HUES6 (cell line): Measurements from ENCODE around the gene FKBP15.

Experiments
- H3K27ac ChIP-seq: 2 replicates; pipeline ENCODE4 v1.7.0; 2013; ENCODE audit warnings: low read depth, mild to moderate bottlenecking, low read length, inconsistent platforms
- H3K27me3 ChIP-seq: 2 replicates; pipeline ENCODE4 v1.6.1; 2013; ENCODE audit warnings: low read length; ENCODE audit not compliant: control insufficient read depth, insufficient read depth
- H3K36me3 ChIP-seq: 2 replicates; pipeline ENCODE4 v1.6.1; 2013; ENCODE audit warnings: low read length; ENCODE audit not compliant: control insufficient read depth, insufficient read depth
- H3K4me1 ChIP-seq: 2 replicates; pipeline ENCODE4 v1.6.1; 2013; ENCODE audit warnings: low read length; ENCODE audit not compliant: control insufficient read depth, insufficient read depth
- H3K4me3 ChIP-seq: 2 replicates; pipeline ENCODE4 v1.5.1; 2013; ENCODE audit warnings: low read depth, low read length
- H3K9ac ChIP-seq: one replicate; pipeline ENCODE4 v1.6.1; 2013; ENCODE audit warnings: mild to moderate bottlenecking, low read length
- H3K9me3 ChIP-seq: 2 replicates; pipeline ENCODE4 v1.6.1; 2013; ENCODE audit warnings: low read depth, low read length; ENCODE audit not compliant: control insufficient read depth, insufficient read depth

The FKBP15 gene, protein sequence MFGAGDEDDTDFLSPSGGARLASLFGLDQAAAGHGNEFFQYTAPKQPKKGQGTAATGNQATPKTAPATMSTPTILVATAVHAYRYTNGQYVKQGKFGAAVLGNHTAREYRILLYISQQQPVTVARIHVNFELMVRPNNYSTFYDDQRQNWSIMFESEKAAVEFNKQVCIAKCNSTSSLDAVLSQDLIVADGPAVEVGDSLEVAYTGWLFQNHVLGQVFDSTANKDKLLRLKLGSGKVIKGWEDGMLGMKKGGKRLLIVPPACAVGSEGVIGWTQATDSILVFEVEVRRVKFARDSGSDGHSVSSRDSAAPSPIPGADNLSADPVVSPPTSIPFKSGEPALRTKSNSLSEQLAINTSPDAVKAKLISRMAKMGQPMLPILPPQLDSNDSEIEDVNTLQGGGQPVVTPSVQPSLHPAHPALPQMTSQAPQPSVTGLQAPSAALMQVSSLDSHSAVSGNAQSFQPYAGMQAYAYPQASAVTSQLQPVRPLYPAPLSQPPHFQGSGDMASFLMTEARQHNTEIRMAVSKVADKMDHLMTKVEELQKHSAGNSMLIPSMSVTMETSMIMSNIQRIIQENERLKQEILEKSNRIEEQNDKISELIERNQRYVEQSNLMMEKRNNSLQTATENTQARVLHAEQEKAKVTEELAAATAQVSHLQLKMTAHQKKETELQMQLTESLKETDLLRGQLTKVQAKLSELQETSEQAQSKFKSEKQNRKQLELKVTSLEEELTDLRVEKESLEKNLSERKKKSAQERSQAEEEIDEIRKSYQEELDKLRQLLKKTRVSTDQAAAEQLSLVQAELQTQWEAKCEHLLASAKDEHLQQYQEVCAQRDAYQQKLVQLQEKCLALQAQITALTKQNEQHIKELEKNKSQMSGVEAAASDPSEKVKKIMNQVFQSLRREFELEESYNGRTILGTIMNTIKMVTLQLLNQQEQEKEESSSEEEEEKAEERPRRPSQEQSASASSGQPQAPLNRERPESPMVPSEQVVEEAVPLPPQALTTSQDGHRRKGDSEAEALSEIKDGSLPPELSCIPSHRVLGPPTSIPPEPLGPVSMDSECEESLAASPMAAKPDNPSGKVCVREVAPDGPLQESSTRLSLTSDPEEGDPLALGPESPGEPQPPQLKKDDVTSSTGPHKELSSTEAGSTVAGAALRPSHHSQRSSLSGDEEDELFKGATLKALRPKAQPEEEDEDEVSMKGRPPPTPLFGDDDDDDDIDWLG

DNA sequence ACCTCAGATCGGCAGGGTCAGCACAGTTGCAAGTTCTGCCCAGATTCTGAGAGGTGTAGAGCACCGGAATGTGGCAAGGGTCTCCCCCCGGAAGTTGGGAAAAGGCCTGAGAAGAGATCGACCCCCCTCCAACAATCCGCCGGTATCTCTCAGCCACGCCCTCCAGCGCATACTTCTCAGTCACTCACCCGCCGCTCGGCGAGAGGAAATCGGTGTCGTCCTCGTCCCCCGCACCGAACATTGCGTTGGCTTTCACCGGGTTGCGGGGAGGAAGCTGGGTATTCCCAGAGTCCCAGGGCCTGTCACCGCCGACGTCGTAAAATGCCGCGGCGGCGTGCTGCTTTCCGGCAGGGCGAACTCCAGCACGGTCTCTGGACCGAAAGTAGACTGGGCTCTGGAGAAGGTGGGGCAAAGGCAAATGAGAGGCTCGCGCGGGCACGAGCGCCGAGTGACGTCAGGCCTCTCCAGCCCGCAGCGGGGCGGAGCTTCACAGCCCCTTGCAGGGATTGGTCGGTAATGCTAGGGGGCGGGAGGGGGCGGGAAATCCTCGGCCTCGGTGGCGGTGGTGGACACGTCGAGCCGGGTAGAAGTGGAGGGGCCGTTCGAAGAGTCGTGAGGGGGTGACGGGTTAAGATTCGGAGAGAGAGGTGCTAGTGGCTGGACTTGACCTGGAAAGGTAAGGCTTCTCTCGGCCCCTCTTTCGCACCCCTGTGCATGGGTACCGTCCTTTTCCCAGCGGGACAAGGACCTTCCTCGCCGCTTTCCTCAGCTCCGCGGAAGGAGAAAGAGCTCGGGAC lies at the start of gene FKBP15, which contains the start of gene SLC31A1:
TSS of gene FKBP15 (minus strand) at position 275 of the 797 bp plus-strand sequence. CDS start at position 241, 34 bp downstream.
TSS of gene SLC31A1 (plus strand) at position 542 of the 797 bp plus-strand sequence. CDS start 34,605 bp downstream, outside the sequence.
- no peaks in the 10 kb centered on the region for H3K27me3 ChIP-seq
- peak within 1 kb of the TSS; percentile 76 for H3K4me3 ChIP-seq
- H3K36me3 ChIP-seq, result 0 out of 2 replicates have a peak, but pooled peaks cover 5% of the 10 kb centered on the region
- no peaks in the 10 kb centered on the region for H3K9me3 ChIP-seq
- H3K9ac ChIP-seq, result peak within 1 kb of the TSS; percentile 76
- H3K27ac ChIP-seq, result peak within 1 kb of the TSS; percentile 1; the same call in 1 of the 2 replicates
- peaks cover 12% of the 10 kb centered on the region for H3K4me1 ChIP-seq

DNA sequence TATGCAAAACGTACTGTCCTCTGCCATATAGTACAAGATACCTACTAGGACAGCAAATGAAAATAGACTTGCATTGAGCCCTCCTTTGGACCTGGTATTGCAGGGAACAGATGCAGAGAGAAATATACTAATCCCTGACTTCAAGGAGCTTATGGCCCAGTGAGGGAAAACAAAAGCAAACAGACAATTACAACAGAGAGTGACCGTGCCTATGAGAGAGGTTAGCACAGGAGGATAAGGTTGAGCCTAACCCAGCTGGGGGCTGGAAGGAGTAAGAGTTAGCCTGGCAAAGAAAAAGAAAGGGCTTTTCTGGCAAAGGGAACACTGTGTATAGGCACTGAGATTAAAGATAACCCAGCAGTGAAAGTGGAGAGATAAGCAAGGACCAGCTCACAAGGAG lies 48.8 kb upstream of the FKBP15 start:
- no peak overlapping the region for H3K27ac ChIP-seq
- H3K4me3 ChIP-seq, result no peak overlapping the region
- H3K27me3 ChIP-seq, result no peaks in the 10 kb centered on the region
- H3K9me3 ChIP-seq, result no peaks in the 10 kb centered on the region
- peaks cover 57% of the 10 kb centered on the region for H3K36me3 ChIP-seq
- no peak overlapping the region for H3K9ac ChIP-seq
- no peaks in the 10 kb centered on the region; the same call in 1 of the 2 replicates for H3K4me1 ChIP-seq

DNA sequence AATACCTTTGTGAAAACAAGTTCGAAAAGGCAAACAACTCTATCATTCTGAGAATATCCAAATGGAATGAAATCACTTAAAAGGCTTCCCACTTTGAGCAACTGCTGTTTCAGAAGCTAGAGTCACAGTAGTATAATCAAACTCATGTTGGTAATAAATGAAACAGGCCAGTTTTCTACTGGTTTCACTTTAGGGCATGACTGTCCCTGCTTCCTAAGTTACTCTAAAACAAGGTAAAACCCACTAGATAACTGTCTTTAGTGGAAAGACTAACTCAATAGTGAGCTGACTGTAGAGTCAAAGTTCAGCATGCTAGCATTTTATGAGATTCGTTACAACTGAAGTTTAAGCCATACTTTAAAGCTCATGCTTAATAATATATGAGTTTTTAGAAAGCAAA lies 48.3 kb upstream of the FKBP15 start:
- Histone ChIP-seq H3K4me1 (no peaks in the 10 kb centered on the region), H3K9me3 (no peaks in the 10 kb centered on the region), H3K36me3 (peaks cover 57% of the 10 kb centered on the region), H3K4me3 (no peak overlapping the region), H3K9ac (no peak overlapping the region), H3K27ac (no peak overlapping the region), H3K27me3 (no peaks in the 10 kb centered on the region)

DNA sequence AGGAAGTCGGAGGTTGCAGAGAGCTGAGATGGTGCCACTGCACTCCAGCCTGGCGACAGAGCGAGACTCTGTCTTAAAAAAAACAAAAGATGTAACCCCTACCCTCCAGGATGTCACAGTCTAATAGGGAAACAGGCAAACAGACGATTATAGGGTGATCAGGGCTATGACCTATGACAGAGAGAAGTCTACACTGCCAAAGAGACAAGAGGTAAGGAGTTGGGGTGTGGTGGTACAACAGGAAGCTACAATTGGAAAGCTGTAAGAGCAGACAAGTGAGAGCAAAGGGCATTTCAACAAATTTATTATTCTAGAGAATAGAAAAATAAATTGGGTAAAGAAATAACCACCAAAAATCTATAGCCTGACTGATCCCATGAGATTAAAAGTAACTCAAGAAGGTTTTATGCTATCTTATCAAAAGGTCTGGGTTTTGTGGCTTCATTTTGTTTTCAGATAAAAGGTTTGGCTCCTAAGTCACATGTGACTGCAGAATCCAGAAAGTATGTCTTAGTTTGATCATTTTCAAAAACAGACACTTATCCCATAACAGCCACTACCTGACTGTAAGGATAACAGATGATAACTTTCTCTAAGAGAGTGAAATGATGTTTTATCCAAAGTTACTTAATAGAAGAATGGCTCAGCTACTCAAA lies 47.0 kb upstream of the FKBP15 start:
- no peaks in the 10 kb centered on the region for H3K9me3 ChIP-seq
- no peak overlapping the region for H3K9ac ChIP-seq
- H3K4me3 ChIP-seq, result no peak overlapping the region
- H3K27ac ChIP-seq, result no peak overlapping the region
- H3K4me1 ChIP-seq, result no peaks in the 10 kb centered on the region
- peaks cover 55% of the 10 kb centered on the region for H3K36me3 ChIP-seq
- H3K27me3 ChIP-seq, result no peaks in the 10 kb centered on the region

DNA sequence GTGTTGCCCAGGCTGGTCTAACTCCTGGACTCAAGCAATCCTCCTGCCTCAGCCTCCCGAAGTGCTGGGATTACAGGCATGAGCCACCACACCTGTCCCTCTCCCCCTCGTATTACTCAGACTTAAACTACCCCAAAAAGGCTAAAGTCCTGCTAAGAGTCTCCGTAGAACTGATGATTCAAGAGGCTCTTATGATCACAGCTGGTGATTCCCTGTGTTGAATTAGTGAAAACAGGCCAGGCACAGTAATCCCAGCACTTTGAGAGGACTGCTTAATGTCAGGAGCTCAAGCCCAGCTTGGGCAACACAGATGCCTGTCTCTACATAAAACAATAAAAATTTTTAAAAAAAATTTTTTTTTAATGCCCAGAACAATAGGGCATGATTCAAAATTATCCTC lies 45.1 kb upstream of the FKBP15 start:
- no peaks in the 10 kb centered on the region for H3K9me3 ChIP-seq
- H3K4me3 ChIP-seq, result no peak overlapping the region
- H3K27ac ChIP-seq, result no peak overlapping the region
- H3K27me3 ChIP-seq, result no peaks in the 10 kb centered on the region
- peaks cover 53% of the 10 kb centered on the region for H3K36me3 ChIP-seq
- no peak overlapping the region for H3K9ac ChIP-seq
- no peaks in the 10 kb centered on the region for H3K4me1 ChIP-seq

DNA sequence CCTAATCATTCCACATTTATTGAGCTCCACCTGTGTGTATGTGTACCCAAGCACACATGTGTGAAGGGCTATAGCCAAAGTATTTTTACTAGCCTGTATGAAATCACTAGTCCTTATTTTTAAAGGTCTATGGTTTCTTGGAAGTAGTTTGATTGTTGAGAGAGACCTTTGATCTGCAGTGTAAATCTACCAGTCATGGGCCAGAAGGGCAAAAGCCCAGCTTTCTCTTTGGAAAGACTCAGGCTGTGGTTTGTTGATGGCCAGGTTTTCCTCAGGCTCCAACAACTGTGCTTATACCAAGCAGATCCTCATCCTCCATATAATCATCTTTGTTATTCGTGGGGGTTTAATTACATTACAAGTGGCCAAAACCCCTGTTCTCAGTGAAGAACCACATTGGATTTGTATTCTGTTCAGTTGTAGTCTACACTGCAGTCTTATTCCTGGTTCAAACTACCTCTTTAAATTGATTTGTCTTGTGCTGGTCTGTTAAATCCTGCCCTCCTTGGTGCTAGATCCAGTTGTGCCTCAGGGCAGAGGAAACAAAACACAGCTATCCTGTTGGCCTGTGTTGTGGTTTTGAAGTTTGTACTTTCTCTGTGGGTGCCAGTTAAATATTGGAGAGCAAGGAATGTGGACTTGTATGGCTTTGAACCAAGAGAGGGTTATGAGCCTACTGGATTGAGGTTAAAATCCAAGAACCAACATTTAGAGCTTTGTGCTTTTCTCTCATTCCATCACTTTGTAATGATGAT lies 41.0 kb upstream of the FKBP15 start:
- Histone ChIP-seq H3K27ac (no peak overlapping the region), H3K4me1 (no peaks in the 10 kb centered on the region), H3K4me3 (no peak overlapping the region), H3K27me3 (no peaks in the 10 kb centered on the region), H3K36me3 (peaks cover 51% of the 10 kb centered on the region), H3K9ac (no peak overlapping the region), H3K9me3 (no peaks in the 10 kb centered on the region)

DNA sequence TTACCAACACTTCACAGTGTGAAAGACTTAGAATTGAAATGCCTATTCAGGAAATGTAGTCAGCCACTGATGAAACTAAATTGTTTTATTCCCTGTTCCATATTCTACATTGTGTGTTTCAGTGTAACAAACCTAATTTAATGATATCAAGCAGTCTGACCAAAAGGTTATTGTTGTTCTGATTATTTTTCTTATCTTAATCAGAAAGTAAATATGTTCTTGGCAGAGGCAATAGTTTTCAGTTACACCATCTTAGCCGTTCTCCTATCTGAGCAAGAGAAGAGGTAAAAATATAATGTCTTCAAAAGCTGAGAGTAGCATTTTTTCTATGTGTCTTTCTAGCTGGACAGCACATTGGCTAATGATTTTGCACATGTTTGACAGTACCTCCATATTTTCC lies 37.2 kb upstream of the FKBP15 start:
- Histone ChIP-seq H3K9me3 (no peaks in the 10 kb centered on the region), H3K36me3 (peaks cover 53% of the 10 kb centered on the region), H3K27ac (no peak overlapping the region), H3K4me3 (no peak overlapping the region), H3K9ac (no peak overlapping the region), H3K4me1 (no peaks in the 10 kb centered on the region), H3K27me3 (no peaks in the 10 kb centered on the region)

DNA sequence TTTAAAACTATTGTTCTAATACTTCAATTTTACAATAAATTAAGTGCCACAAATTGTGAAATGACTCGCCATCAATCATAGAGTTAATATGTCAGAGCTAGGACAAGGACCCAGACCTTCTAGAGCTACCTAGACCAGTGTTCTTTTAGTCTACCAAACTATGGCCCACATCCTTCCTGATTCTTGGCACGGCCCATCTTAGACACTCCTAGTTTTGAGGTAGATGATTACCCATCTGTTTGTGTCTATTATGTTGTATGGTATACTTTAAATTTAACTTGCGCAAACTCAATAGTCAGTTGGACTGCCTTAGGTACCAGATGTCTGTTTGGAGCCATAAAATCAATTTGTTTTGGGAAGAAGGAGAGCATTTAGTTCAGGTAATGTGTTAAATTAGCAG lies 36.8 kb upstream of the FKBP15 start:
- H3K4me1 ChIP-seq, result no peaks in the 10 kb centered on the region
- peaks cover 53% of the 10 kb centered on the region for H3K36me3 ChIP-seq
- H3K4me3 ChIP-seq, result no peak overlapping the region
- no peak overlapping the region for H3K9ac ChIP-seq
- no peak overlapping the region for H3K27ac ChIP-seq
- no peaks in the 10 kb centered on the region for H3K27me3 ChIP-seq
- no peaks in the 10 kb centered on the region for H3K9me3 ChIP-seq

DNA sequence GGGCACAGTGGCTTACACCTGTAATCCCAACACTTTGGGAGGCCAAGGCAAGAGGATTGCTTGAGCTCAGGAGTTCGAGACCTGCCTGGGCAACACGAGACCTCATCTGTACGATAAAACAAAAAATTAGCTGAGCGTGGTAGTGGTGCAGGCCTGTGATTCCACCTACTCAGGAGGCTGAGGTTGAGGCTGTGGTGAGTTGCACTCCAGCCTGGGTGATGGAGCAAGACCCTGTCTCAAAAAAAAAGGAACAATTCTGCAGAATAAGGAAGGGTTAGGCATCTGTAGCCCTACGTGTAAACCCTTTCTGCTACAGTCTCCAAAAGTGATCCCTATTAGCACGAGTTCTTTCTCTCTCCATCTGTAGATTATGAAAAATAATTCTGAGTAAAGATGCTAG lies 34.4 kb upstream of the FKBP15 start:
- no peaks in the 10 kb centered on the region for H3K9me3 ChIP-seq
- no peaks in the 10 kb centered on the region for H3K27me3 ChIP-seq
- peaks cover 32% of the 10 kb centered on the region for H3K36me3 ChIP-seq
- no peak overlapping the region for H3K4me3 ChIP-seq
- no peaks in the 10 kb centered on the region for H3K4me1 ChIP-seq
- H3K9ac ChIP-seq, result no peak overlapping the region
- H3K27ac ChIP-seq, result no peak overlapping the region
